ENCODE results near the gene CWF19L1.
A peak's percentile ranks its signal among the peaks of the same experiment; 100 is the strongest.

GRCh38 chr10:100286051-100287033, 18.9 kb upstream of the CWF19L1 start, which contains the start of gene BLOC1S2:
- no peak for TF ChIP-seq CTCF (IDR thresholded peaks at IDR 0.05)
- TF ChIP-seq POLR2A (IDR thresholded peaks at IDR 0.05): peak; percentile 91
